Transverse colon (tissue), 4 donors: ENCODE data around the gene EFNA1. TPM values are rescaled to one million over a fixed set of nuclear protein-coding genes. Genes with fewer than 3 reads are reported as not detected.

Experiments
- DNase-seq: peaks from one replicate; pipeline ENCODE4 v3.0.0-alpha.2; 2019
- H3K27ac ChIP-seq, 4 donors: fragments of 200-600 bp; sonication (generic); 2 replicates each; pipeline ENCODE4 v1.5.1; 2016 to 2018; ENCODE audit warnings: inconsistent platforms in 4 of 4
- H3K27me3 ChIP-seq: fragments of 200-600 bp; sonication (generic); 2 replicates; pipeline ENCODE4 v1.5.1; 2017; ENCODE audit warnings: inconsistent platforms
- H3K36me3 ChIP-seq, 4 donors: fragments of 200-600 bp; sonication (generic); 2 replicates each; pipeline ENCODE4 v1.5.1; 2017 to 2019; ENCODE audit warnings: inconsistent platforms in 4 of 4
- H3K4me1 ChIP-seq, 4 donors: fragments of 200-600 bp; sonication (generic); 2 replicates each; pipeline ENCODE4 v1.5.1; 2017 to 2020; ENCODE audit warnings: inconsistent platforms in 4 of 4
- H3K4me3 ChIP-seq, 4 donors: fragments of 200-600 bp; sonication (generic); 1 replicate in 1 of 4; 2 replicates in 3 of 4; pipeline versions ENCODE4 v1.5.1 to v1.6.1; 2017 to 2019; ENCODE audit warnings: inconsistent platforms in 4 of 4
- H3K9me3 ChIP-seq, 2 donors: fragments of 200-600 bp; sonication (generic); 2 replicates each; pipeline ENCODE4 v1.5.1; 2017 to 2019; ENCODE audit warnings: inconsistent platforms in 2 of 2
- CTCF ChIP-seq, 5 experiments: fragments of 200-600 bp in 3 of 5; fragments of 450-650 bp in 2 of 5; sonication (generic) in 3 of 5; IDR thresholded peaks; 1 replicate in 2 of 5; 2 replicates in 3 of 5; pipeline ENCODE4 v1.5.1; 2016 to 2017; ENCODE audit warnings: antibody characterized with exemption in 5 of 5, inconsistent platforms in 3 of 5, mild to moderate bottlenecking in 2 of 5, moderate library complexity in 1 of 5
- EP300 ChIP-seq: sonication (generic); formaldehyde crosslinking; IDR thresholded peaks from one replicate; pipeline ENCODE4 v1.6.1; 2017; ENCODE audit warnings: antibody characterized with exemption, low read depth
- POLR2A ChIP-seq: fragments of 450-650 bp; IDR thresholded peaks from one replicate; pipeline ENCODE4 v1.6.1; 2016; ENCODE audit warnings: antibody characterized with exemption, mild to moderate bottlenecking, moderate library complexity
- POLR2AphosphoS5 ChIP-seq, 3 donors: sonication (generic); formaldehyde crosslinking; IDR thresholded peaks; one replicate each; pipeline ENCODE4 v1.6.1; 2016; ENCODE audit warnings: antibody characterized with exemption in 3 of 3
- WGBS, 2 donors: methylation state at CpG; one replicate each; pipeline ENCODE4 v1.1.5; 2018; ENCODE audit warnings: low coverage in 1 of 2; 5-methylcytosine and 5-hydroxymethylcytosine counted together
- in situ Hi-C, 4 donors: fragments of 200-750 bp; cut with MboI; loops; one replicate each; pipeline versions ENCODE4 v1.15.0 to v1.15.1; 2017; ENCODE audit warnings: low sequenced_read_pairs in 3 of 4, low pct_ligation_motif_present in 1 of 4, low pct_unique_long_range_greater_than_20kb in 1 of 4
- intact Hi-C: fragments of 100-400 bp; cut with DNase I; formaldehyde crosslinking; loops from one replicate; pipeline ENCODE4 v1.15.1; 2023; ENCODE audit warnings: low total_unique reads
- total RNA-seq, 4 donors: library from RNA; depleted of rRNA; stranded (reverse); fragments of >200 nt; gene quantifications; one replicate each; pipeline ENCODE4 v1.1.0, GENCODE V29; 2016

The EFNA1 gene
- total RNA-seq, 4 donors from 2014 or later = 18.5 to 108 (median 62.7) TPM

- no peak overlapping the region for H3K4me3 ChIP-seq
- H3K36me3 ChIP-seq = no peaks in the 10 kb centered on the region
- H3K4me1 ChIP-seq = peaks cover 3 to 22% (median 11%) of the 10 kb centered on the region in 4 donors
- TF ChIP-seq POLR2AphosphoS5 (IDR thresholded peaks at IDR 0.05) (no peak), EP300 (no peak), CTCF (IDR thresholded peaks at IDR 0.05) (no peak), POLR2A (no peak)
- 69% methylated on average over 6 to 7 of the region's 7 CpGs for WGBS, 2 donors
- H3K27ac ChIP-seq = no peak overlapping the region
- H3K27me3 ChIP-seq = no peaks in the 10 kb centered on the region
- in situ Hi-C loops (loop anchor here in 1 of 4 donors (10.0 kb wide), 1 partner anchor 65 kb away; no protein-coding TSS in a partner anchor), intact Hi-C loops (no loop called here)
- DNase-seq = no peak
- H3K9me3 ChIP-seq = no peaks in the 10 kb centered on the region
These were observed 28.3 kb upstream of the EFNA1 start for GRCh38 chr1:155099331-155099730.

- Histone ChIP-seq H3K4me1 (peaks cover 0 to 25% (median 8%) of the 10 kb centered on the region in 4 donors), H3K27me3 (no peaks in the 10 kb centered on the region), H3K27ac (no peak overlapping the region), H3K4me3 (no peak overlapping the region), H3K9me3 (no peaks in the 10 kb centered on the region), H3K36me3 (no peaks in the 10 kb centered on the region)
- 85 to 96% methylated on average over 5 to 9 of the region's 9 CpGs for WGBS, 2 donors
- TF ChIP-seq EP300 = no peak
- no peak for TF ChIP-seq POLR2AphosphoS5 (IDR thresholded peaks at IDR 0.05)
- TF ChIP-seq POLR2A = no peak
- TF ChIP-seq CTCF (IDR thresholded peaks at IDR 0.05) = no peak
- intact Hi-C loops (no loop called here), in situ Hi-C loops (no loop called here)
- no peak for DNase-seq
These were observed 24.4 kb upstream of the EFNA1 start for GRCh38 chr1:155103325-155103724.

GRCh38 chr1:155104605-155105534 is 22.8 kb upstream of the EFNA1 start:
- H3K27ac ChIP-seq = peak overlapping the region; percentile 2 to 30 (median 12)
- no peak overlapping the region for H3K4me3 ChIP-seq
- H3K27me3 ChIP-seq = no peaks in the 10 kb centered on the region
- peaks cover 0 to 25% (median 8%) of the 10 kb centered on the region in 4 donors for H3K4me1 ChIP-seq
- no peaks in the 10 kb centered on the region for H3K9me3 ChIP-seq
- no peak for TF ChIP-seq EP300
- TF ChIP-seq POLR2AphosphoS5 (IDR thresholded peaks at IDR 0.05) = no peak
- in situ Hi-C loops (no loop called here), intact Hi-C loops (no loop called here)
- no peak for DNase-seq
- WGBS, 2 donors = 79 to 84% methylated on average over 7 of the region's 7 CpGs
- no peaks in the 10 kb centered on the region for H3K36me3 ChIP-seq

- TF ChIP-seq POLR2AphosphoS5 (IDR thresholded peaks at IDR 0.05) (peak in 1 of 3 donors; percentile 26), POLR2A (no peak)
- 45 to 50% methylated on average over 5 to 7 of the region's 7 CpGs for WGBS, 2 donors
- Histone ChIP-seq H3K36me3 (no peaks in the 10 kb centered on the region), H3K4me3 (no peak overlapping the region), H3K9me3 (no peaks in the 10 kb centered on the region), H3K27ac (peak overlapping the region; percentile 2 to 30 (median 12)), H3K4me1 (peaks cover 0 to 25% (median 8%) of the 10 kb centered on the region in 4 donors), H3K27me3 (no peaks in the 10 kb centered on the region)
- in situ Hi-C loops (no loop called here), intact Hi-C loops (no loop called here)
- DNase-seq = peak; percentile 55
These were observed 22.1 kb upstream of the EFNA1 start for GRCh38 chr1:155105604-155106011.

- H3K27me3 ChIP-seq = no peaks in the 10 kb centered on the region
- no peaks in the 10 kb centered on the region for H3K36me3 ChIP-seq
- peaks cover 0 to 23% (median 7%) of the 10 kb centered on the region in 4 donors for H3K4me1 ChIP-seq
- 61 to 64% methylated on average over 5 to 6 of the region's 6 CpGs for WGBS, 2 donors
- in situ Hi-C loops (no loop called here), intact Hi-C loops (no loop called here)
- H3K9me3 ChIP-seq = no peaks in the 10 kb centered on the region
- TF ChIP-seq POLR2A (no peak), POLR2AphosphoS5 (IDR thresholded peaks at IDR 0.05) (no peak), CTCF (IDR thresholded peaks at IDR 0.05) (no peak), EP300 (no peak)
- no peak overlapping the region for H3K27ac ChIP-seq
- no peak overlapping the region for H3K4me3 ChIP-seq
- no peak for DNase-seq
These were observed 20.8 kb upstream of the EFNA1 start for GRCh38 chr1:155106862-155107261.
